GM12873 (cell line): ENCODE data around the gene NFYC.

Experiments used
- CTCF ChIP-seq: IDR thresholded peaks from 2 replicates; pipeline ENCODE4 v1.5.1; 2012; ENCODE audit warnings: low read depth, mild to moderate bottlenecking, moderate library complexity, low read length, control low read depth; ENCODE audit not compliant: insufficient read depth; ENCODE audit errors: missing control alignments

Gene NFYC

DNA sequence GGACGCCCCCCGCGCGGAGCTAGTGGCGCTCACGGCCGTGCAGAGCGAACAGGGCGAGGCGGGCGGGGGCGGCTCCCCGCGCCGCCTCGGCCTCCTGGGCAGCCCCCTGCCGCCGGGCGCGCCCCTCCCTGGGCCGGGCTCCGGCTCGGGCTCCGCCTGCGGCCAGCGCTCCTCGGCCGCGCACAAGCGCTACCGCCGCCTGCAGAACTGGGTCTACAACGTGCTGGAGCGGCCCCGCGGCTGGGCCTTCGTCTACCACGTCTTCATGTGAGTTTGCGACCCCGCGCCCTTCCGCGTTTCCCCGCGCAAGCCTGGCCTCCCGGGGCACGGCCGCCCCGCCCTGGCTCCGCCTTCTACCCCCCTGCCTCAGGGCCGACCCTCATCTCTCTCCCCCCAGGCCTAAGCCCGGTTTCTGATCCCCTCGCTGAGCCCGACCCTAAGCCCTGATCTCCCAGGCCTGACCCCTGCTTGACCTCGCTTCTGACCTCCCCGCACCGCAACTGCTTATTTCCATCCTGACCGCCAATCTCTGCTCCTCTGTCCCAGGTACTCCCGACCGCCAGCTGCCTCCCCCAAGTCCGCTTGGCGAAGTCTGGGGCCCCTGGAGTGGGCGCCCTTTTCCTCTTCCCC, 92.8 kb downstream of the NFYC start:
- no peak for TF ChIP-seq CTCF

DNA sequence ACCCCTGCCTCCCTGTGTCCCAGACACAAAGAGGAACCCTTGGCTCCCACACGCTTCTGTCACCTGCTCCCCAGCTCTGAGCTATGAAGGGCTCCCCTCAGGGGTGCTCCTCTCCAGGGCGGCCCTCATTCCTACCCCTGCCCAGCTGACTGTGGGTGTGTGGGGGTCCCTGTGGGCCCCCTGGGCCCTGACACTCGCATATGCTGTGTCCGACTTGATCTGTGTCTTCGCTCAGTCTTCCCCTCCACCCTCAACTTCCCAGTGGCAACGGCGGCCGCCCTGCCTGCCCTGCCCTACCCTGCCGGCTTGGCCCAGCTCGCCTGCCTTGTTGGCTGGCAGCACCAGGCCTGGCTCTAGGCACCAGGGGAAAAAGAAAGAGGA, 93.3 kb downstream of the NFYC start:
- TF ChIP-seq CTCF: no peak

- TF ChIP-seq CTCF: no peak
Measured at GRCh38 chr1:40785446-40785845, 93.9 kb downstream of the NFYC start.

DNA sequence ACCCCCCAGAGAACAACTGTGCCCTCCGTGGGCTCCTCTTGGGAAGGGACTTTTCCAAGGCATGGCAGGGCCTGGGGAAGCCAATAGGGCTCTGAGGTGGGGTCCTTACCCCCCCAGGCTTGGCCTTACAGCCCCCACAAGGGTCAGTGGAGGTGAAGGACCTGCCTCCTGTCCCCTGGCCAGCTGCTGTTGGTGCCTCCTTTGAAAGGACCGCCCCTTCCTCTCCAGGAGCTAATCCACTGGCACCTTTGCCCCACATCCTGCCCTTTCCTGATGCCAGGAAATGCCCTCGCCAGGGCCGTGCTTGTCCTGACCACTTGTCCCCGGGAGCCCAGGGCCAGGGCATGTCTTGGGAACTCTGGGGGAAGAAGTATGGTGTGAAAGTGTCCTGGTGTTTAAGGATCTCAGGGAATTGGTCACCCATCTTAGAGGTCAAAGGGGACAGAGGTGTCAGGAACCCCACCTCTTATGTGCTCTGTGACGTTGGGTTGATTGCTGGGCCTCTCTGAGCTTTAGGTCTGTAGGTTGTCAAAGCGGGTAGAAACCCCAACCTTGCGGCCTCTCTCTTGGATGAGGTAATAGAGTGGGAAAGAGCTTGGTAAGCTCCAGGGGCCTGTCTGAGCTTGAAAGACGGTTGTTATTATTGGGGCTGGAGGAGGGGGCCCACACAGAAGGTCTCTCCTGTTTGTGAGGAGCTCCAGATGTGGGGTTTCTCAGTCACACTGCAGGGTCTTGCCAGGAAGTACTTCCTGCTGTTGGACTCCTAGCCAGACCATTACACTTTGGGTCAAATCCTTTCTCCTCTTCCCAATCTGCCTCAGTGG, 94.9 kb downstream of the NFYC start:
- no peak for TF ChIP-seq CTCF

DNA sequence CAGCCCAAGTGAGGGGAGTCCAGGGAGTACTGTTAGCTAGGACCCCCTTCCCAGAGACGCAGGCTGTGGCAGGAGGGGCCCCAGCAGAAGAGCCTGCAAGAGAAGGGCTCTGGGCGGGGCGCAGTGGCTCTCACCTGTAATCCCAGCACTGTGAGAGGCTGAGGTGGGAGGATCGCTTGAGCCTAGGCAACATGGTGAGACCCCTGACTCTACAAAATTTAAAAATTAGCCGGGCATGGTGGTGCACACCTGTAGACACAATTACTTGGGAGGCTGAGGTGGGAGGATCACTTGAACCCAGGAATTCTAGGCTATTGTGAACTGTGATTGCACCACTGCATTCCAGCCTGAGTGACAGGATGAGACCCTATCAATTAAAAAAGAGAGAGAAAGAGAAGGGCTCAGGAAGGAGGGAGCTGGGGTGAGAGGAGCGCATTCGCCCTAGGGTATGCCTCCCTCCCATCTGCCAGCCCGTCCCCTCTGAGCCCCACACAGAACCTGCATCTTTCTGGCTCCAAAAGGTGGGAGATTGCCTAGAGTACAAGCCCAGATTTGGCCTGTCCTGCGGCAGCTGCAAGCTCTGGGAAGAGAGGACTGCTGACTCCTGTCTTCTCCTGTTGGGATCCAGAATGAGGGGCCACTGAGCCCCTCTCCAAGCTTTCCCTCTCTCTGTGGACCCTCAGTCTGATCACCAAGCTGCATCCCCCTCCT, 95.6 kb downstream of the NFYC start:
- no peak for TF ChIP-seq CTCF

DNA sequence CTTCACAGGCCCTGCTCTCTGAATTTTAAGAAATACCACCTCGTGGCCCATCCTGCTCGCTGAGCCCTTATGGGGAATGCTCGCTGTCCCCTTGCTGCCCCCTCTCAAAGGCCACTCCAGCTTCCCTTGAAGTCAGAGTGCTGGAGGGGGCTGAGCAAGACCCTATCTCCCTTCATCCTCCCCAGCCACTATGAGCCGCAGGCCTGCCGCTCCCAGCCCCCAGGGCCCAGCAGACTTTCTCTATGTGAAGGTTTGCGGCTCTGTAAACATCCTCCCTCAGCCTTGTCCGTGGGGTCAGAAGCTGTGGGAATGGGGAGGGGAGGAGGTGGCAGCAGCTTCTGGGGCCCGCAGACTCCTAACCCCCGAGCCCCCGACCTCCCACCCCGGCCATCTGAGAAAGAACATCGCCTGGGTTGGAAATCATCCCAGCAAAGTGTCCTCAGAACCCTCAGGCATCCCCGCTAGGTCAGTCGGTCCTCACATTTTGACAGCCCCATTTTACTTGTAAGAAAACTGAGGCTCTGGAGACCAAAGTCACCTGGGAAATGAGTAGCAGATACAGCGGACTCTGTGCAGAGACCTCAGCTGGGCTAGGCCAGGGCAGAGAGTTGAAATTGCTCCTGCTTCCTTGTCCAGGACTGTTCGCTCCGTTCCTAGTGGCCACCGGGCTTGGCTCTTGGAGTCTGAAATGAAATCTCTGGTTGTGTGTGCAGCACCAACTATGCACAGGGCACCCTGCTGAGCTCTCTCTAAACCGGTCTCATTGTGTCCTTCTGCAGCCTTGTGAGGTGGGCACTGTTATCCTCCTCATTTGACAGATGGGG, 96.4 kb downstream of the NFYC start:
- TF ChIP-seq CTCF: no peak
